Endothelial cell of hepatic sinusoid (primary cell): ENCODE measurements around the gene MSRB1.

Experiments
- in situ Hi-C: cut with HindIII; loops from 2 replicates; pipeline ENCODE4 v1.10.0; 2017; ENCODE audit warnings: low sequenced_read_pairs

Gene MSRB1

DNA sequence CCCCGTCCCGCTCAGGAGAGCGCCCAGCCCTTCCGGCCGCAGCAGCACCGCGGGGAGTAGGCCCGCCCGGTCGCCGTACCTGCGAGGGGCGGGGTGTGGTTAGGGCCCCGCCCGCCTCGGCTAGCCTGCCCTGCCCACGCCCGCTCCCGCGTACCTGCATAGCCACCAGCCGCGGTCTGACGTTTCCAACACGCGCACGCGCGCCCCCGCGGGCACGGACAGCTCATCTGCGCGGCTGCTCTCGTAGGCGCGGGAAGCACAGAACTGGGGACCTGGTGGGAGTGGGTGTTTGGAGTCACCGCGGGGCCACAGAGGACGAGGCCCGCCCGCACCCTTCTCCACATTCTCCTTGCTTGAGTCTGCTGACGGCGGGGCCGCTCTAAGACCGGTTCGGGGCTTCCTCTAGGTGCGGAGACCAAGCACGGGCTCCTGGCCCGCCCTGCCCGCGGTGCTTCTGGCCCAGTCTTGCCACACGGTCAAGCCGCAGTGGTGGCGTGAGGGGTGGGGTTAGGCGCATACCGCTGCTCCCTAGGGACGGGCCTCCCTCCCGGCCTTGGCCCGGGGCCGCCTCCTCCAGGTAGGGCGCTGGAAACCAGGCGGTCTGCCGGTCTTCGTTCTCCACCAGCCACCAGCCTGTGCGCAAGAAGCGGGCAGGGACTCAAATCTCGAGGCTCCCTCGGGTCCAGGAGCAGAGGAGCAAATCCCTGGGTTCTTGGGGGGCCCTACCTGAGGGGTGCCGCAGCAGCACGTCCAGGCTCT lies 36.5 kb upstream of the MSRB1 start:
- in situ Hi-C loops, result no loop called here

DNA sequence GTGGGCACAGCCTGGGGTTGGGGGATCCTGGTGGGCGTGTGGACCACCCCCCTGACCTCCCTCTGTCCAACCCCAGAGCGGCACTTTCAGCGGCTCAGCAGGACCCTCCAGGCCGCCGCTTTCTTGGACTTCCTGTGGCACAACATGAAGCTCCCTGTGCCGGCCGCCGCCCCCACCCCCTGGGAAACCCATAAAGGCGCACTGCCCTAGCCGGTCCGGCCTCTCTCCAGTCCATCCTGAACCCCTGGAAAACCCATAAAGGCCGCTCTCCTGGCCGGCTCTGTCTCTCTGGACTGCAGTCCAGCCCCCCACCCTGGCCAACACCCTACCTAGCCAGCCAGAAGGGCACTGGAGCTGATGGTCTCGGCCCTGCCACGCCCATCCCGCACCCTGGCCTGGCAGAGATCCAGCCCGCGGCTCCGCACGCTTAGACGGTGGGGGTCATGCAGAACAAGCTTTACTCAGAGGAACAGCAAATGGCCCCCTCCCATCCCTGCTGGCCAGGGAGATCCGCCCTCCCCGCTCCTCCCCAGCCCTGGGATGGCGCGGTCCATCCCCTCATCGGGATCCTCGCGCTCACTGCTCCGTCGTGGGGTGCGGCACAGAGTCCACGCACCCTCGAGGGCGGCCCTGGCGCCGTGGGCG lies 35.6 kb upstream of the MSRB1 start:
- in situ Hi-C loops, result no loop called here

DNA sequence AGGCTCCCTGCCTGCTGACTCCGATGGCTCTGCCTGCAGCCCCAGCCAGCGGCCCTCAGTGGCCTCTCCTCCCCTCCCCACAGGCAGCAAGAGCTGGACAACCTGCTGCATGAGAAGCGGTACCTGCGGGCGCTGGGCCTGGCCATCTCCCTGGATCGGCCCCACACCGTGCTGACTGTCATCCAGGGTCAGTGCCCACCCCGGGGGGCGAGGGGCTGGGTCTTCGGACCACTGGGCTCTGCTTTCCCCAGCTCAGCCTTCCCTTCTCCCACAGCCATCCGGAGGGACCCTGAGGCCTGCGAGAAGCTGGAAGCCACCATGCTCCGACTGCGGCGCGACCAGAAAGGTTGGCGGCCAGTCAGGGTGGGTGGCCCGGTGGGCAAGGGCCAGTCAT lies 34.9 kb upstream of the MSRB1 start:
- in situ Hi-C loops, result no loop called here

DNA sequence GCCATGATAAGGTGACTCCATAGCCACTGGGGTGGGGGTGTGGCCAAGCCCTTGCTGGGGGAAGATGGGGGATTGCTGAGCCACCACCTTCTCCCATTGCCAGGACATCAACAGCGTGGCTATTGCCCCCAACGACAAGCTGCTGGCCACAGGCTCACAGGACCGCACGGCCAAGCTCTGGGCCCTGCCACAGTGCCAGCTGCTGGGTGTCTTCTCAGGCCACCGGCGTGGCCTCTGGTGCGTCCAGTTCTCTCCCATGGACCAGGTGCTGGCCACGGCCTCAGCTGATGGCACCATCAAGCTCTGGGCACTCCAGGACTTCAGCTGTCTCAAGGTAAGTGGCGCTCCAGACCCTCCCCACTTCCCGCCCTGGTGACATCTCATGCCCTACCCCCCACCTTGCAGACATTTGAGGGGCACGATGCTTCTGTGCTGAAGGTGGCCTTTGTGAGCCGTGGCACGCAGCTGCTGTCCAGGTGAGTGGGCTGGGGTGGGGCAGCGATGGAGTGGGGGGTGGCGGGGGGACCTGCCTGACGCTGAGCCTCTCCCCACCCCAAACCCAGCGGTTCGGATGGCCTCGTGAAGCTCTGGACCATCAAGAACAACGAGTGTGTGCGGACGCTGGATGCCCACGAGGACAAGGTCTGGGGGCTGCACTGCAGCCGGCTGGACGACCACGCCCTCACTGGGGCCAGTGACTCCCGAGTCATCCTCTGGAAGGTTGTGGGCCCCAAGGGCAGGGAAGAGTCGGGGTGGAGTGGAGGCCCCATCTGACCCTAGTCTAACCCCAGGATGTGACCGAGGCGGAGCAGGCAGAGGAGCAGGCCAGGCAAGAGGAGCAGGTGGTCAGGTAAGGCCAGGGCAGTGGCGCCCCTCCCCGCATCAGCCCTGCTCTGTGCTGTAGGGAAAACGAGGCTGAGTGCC lies 34.2 kb upstream of the MSRB1 start:
- in situ Hi-C loops, result no loop called here

DNA sequence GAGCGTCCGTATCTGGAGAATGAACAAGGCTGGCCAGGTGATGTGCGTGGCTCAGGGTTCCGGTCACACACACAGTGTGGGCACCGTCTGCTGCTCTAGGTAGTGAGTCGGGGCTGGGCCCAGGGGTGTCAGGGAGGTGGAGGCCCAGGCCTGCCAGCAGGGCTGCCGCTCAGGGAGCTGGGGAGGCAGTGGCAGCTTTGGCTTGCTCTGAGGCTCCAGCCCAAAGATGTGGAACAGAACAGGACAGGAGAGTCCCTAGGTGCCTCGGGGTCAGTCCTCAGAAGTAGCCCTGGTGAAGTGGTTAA lies 33.2 kb upstream of the MSRB1 start:
- in situ Hi-C loops, result no loop called here

DNA sequence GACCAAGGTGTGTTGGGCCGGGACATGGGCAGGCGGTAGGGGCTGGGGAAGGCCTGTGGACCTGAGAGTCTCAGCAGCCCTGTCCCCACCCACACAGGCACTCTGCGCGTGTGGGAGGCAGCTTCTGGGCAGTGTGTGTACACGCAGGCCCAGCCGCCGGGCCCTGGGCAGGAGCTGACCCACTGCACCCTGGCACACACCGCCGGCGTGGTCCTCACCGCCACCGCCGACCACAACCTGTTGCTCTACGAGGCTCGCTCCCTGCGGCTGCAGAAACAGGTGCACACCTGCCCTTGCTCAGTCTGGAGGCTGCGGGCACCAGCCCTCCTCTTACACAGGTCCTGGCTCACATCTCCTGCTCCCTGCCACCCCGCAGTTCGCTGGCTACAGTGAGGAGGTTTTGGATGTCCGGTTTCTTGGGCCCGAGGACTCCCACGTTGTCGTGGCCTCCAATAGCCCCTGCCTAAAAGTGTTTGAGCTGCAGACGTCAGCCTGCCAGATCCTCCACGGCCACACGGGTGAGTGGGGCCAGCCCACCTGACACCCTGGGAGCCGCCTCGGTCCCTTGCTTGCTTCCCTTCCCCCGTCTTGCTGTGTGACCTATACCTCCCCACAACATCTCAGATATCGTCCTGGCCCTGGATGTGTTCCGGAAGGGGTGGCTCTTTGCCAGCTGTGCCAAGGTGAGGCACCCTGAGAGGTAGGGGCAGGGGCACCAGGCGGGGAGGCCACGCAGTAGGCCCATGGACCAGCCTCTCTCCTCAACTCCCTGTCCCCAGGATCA lies 32.6 kb upstream of the MSRB1 start:
- in situ Hi-C loops, result no loop called here

DNA sequence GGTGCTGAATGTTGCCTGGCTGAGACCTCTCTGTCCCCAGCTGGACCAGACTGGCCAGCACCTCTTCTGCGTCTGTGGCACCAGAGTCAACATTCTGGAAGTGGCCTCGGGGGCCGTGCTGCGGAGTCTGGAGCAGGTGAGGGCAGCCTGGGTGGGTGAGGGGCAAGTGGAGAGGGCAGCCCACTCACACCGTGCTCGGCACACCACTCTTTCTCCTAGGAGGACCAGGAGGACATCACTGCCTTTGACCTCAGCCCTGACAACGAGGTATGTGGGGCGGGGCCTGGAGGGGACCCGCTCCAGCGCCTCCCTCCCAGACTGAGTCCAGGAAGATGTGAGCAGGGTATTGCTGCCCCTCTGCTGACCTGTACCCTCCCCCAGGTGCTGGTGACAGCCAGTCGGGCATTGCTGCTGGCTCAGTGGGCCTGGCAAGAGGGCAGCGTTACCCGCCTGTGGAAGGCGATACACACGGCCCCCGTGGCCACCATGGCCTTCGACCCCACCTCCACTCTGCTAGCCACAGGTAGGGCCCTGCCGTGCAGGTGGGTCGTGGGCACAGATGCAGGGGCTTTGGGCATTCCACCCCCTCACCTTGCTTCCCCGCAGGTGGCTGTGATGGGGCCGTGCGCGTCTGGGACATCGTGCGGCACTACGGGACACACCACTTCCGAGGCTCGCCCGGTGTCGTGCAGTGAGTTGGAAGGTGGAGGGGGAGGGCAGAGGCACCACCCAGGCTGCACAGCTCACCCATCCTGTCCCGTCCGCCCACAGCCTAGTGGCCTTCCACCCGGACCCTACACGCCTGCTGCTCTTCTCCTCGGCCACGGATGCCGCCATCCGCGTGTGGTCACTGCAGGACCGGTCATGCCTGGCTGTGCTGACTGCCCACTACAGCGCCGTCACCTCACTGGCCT lies 31.4 kb upstream of the MSRB1 start:
- in situ Hi-C loops, result no loop called here

DNA sequence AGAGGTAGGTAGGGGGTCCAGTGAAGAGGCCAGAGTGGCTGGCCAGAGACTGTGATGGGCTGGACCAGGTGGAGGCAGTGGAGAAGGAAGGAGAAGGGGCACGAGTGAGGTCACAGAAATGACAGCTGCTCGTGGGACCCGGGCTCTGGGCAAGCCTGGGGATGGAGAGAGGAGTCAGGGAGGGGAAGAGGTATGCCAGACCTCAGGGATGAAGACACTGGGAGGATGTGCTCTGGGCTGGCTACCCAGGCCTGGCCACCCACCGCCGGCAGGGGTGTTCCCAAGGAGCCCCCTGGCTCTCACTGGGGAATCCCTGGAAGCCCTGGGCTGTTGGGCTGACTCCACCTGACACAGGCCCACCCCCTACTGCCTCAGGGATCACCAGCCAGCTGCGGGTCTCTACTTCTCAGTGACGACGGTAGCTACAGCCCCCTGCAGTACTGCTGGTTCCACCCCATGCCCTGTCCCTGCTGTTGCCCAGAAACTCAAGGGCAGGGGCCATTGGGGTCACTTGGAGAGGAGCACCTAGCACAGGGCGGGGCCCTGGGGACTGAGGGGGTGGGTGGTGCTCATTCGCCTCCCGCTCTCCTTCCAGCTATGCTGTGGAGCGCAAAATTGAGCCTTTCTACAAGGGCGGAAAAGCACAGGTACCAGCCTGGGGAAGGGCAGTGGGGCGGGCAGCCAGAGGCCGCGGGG lies 30.6 kb upstream of the MSRB1 start:
- in situ Hi-C loops, result no loop called here

DNA sequence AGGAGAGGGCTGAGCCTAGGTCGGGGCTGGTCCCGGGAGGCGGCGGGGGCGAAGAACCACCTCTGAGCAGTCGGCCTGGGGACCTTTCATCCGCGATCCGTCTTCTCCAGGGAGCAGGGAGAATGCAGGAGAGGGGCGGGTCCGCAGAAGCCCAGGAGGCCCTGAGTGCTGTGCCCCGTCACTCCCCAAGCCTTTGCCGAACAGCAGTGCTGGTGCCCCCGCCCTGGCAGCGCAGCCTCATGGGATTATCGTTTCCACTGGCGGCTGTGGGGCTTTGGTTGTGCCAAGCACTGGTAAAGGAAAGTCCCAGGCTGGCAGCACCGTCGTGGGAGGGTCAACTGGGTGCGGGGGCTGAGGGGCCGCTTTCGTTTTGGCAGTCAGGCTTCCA lies 29.5 kb upstream of the MSRB1 start:
- in situ Hi-C loops, result no loop called here

DNA sequence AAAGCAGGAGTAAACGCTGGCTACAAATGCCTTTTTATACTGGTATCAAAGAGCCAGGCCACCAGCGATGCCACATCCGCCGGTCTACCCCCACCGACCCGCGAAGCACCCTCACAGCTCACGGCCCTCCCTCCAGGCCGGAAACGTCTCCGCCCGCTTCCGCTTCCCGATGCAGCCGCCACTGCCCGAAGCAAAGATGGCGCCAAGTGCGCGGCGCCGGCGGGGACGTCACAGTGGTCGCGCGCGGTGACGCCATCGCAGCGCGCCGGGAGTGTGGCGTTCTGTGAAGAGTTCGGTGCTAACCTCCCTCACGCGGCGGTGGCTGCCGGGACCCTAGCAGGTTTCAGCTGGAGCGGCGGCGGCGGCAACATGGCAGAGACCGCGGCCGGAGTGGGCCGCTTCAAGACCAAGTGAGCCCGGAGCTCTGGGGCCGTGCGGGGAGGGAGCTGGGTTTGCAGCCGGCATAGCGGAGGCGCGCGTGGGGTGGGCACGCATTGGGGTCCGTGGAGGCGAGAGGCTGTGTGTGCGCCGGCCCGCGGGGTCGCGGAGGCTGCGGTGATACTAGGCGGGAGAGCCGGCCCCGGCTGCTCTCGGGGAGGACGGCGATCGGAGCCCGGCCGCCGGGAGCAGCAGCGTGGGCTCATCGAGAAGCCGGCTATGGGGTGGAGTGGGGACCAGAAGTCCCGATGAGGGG lies 28.9 kb upstream of the MSRB1 start, which contains the start of gene TBL3:
TBL3 (plus strand) TSS at position 258 of the 694 bp plus-strand sequence; CDS start at position 370, 112 bp downstream.
- in situ Hi-C loops, result no loop called here

DNA sequence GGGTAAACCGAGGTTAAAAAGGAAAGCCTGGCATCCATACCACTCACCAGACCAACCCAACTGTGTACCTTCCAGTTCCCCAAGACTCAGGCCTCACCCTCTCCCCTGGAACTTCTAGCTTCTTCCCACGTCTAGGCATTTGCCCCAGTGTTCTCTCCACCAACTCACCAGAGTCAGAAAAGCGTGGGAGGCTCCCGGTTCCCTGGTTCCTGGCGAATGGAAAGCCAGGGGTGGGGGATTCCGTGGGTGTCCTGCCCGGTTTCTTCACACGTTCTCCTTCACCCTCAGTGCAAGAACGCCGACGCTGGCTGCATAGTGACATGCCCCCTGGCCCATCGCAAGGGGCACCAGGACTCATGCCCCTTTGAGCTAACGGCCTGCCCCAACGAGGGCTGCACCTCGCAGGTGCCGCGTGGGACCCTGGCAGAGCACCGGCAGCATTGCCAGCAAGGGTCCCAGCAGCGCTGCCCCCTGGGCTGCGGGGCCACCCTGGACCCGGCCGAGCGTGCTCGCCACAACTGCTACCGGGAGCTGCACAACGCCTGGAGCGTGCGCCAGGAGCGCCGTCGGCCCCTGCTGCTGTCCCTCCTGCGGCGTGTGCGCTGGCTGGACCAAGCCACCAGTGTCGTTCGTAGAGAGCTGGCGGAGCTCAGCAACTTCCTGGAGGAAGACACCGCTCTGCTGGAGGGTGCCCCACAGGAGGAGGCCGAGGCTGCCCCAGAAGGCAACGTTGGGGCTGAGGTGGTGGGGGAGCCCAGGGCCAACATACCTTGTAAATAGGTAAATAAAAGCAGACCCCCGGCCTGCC lies 25.4 kb upstream of the MSRB1 start:
- in situ Hi-C loops, result loop anchor here (5.0 kb wide), 1 partner anchor 69 kb away; no protein-coding TSS in a partner anchor

DNA sequence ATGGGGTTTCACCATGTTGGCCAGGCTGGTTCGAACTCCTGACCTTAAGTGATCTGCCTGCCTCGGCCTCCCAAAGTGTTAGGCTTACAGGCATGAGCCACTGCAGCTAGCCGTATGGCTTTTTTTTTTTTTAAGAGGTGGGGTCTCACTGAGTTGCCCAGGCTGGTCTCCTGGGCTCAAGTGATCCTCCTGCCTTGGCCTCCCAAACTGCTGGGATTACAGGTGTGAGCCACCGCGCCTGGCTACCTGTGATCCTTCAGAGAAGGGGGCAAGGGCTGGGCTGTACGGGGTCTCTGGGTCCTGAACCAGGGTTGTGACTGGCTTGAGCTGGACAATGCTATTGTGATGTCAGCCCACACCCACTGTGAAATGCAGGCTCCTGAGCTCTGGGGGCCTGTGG lies 23.5 kb upstream of the MSRB1 start, which contains the start of gene RNF151:
RNF151 (plus strand) TSS at position 397 of the 400 bp plus-strand sequence. CDS start 26 bp downstream, outside the sequence.
- in situ Hi-C loops, result loop anchor here (5.0 kb wide), 1 partner anchor 71 kb away; no protein-coding TSS in a partner anchor

DNA sequence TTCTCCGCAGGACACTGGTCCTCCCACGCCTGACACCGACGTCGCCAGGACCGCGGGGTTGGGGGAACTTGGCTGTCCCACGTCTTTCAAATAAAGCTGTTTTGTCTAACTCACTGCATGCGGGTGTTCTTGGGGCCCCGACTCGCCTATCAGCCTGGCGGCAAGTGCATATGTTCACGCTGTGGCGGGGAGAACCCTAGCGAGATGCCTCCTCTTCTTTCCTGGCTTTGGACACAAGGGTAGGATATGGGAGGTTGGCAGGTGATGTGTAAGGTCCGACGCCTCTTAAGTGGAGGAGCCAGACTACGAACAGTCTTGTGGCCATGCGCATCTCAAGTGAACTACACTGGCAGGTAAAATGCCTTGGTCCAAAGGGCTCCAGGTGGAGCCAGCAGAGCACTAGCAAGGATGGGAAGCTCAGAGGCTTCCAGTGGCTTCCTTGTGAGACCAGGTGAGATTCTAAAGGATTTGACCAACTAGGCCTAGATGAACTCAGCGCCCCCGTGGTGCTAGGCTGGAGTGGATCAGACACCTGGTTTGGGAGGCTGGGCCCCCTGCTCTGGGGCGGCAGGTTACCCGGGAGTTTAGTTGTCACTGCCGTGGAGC lies 22.5 kb upstream of the MSRB1 start:
- in situ Hi-C loops, result loop anchor here (5.0 kb wide), 1 partner anchor 72 kb away; no protein-coding TSS in a partner anchor

DNA sequence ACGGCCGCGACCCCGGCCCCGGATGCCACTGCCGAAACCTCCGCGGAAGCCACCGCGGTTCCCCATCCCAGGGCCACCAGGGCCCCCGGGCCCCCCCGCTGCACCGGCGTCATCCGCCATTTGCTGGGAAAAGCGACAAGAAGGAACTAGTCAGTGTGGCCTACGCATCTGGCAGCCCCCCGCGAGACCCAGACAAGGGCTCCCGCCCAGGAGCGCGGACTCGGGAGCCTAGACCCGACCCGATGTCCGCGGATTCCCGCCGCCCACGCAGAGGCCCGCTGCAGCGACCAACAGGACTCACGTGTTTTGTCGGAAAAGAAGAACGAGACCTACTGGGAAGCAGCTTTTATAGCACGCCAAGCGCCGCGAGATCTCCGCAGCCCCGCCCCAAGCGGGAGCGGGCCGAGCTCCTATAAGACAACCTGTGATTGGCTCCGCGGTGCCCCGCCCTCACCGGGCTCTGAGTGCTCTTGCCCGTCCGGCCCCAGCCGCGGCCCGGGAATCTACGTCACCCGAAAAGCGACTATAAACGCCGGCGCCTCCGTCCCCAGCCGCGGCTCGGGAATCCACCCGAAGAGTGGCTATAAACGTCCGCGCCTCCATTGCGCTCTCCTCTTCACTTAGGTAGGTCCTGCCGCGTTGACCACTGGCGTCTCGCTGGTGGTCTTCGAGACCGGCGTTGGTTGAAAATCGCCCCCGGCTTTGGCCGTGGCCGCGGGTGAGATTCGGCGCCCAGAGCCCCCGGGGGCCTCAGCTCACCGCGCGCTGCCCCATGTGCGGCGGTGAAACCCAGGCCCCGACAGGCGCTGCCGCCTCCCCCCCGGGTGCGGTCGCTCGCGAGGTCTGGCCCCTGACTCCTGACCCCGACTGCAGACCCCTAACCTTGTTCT lies 21.8 kb upstream of the MSRB1 start, which contains the start of gene RPS2:
RPS2 (minus strand) TSS at position 321 of the 890 bp plus-strand sequence; CDS start at position 120, 201 bp downstream.
- in situ Hi-C loops, result loop anchor here (5.0 kb wide), 1 partner anchor 73 kb away; no protein-coding TSS in a partner anchor

DNA sequence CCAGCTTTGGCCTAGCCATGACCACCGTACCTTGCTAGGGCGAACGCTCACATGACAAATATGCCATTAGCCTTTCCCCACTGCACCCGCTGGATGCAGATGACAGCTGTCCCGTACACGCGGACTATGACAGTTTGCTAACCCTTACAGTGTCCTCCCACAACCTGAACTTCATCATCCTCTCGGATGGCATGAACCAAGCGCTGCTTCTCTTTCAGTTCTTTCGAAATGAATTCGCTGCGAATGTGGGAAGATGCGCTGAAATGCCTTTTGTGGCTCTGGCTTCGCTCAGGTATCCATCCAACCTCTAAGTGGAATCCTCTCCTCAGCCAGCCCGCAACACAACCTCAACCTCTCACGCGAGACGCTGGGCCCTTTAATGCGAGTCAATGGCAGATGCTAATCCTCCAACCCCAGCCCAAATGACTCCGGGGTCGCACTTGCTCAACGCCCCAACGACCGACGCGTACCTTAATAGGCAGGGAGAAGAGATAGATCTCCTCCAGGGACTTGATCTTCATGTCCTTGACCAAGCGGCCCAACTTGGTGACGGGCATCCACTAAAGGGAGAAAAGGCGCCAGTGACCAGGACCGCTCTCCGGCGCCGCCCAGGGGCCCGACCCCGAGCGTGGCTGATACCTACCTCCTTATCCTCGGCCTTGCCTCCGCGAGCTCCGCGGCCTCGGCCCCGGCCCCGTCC lies 21.0 kb upstream of the MSRB1 start:
- in situ Hi-C loops, result no loop called here
